ENCODE measurements around the gene XXYLT1.

- TF ChIP-seq CTCF (IDR thresholded peaks at IDR 0.05) (no peak), EZH2 (IDR thresholded peaks at IDR 0.05) (no peak)
Observed at GRCh38 chr3:195122261-195122660, 148.7 kb downstream of the XXYLT1 start.
